Neural progenitor cell (in vitro differentiated cells): ENCODE results near the gene TIMM22. TPM values are rescaled to one million over a fixed set of nuclear protein-coding genes. Genes with fewer than 3 reads are reported as not detected.

Experiments used
- DNase-seq: peaks from one replicate; pipeline ENCODE4 v3.0.0-alpha.2; 2016; ENCODE audit warnings: low spot score
- H2AFZ ChIP-seq: fragments of 200-600 bp; sonication (generic); replicated peaks from 2 replicates; pipeline ENCODE4 v1.6.1; 2016; ENCODE audit warnings: antibody characterized with exemption
- H3F3A ChIP-seq: fragments of 200-600 bp; sonication (generic); 2 replicates; pipeline ENCODE4 v1.6.1; 2016; ENCODE audit warnings: antibody characterized with exemption, low read depth
- H3K27ac ChIP-seq: fragments of 200-600 bp; sonication (generic); 2 replicates; pipeline ENCODE4 v1.5.1; 2016; ENCODE audit warnings: mild to moderate bottlenecking
- H3K27me3 ChIP-seq: fragments of 200-600 bp; sonication (generic); 2 replicates; pipeline ENCODE4 v1.6.1; 2016; ENCODE audit warnings: mild to moderate bottlenecking, moderate library complexity
- H3K36me3 ChIP-seq: fragments of 200-600 bp; sonication (generic); 2 replicates; pipeline ENCODE4 v1.5.1; 2016
- H3K4me1 ChIP-seq: fragments of 200-600 bp; sonication (generic); 2 replicates; pipeline ENCODE4 v1.6.1; 2016; ENCODE audit warnings: mixed run types
- H3K4me2 ChIP-seq: fragments of 200-600 bp; sonication (generic); 2 replicates; pipeline ENCODE4 v1.6.1; 2016
- H3K4me3 ChIP-seq: fragments of 200-600 bp; sonication (generic); 2 replicates; pipeline ENCODE4 v1.5.1; 2016
- H3K79me2 ChIP-seq: fragments of 200-600 bp; sonication (generic); 2 replicates; pipeline ENCODE4 v1.6.1; 2016; ENCODE audit warnings: low read depth
- H3K9ac ChIP-seq: fragments of 200-600 bp; sonication (generic); 2 replicates; pipeline ENCODE4 v1.6.1; 2016
- H3K9me3 ChIP-seq: fragments of 200-600 bp; sonication (generic); 2 replicates; pipeline ENCODE4 v1.5.1; 2016; ENCODE audit warnings: low read depth
- H4K20me1 ChIP-seq: fragments of 200-600 bp; sonication (generic); 2 replicates; pipeline ENCODE4 v1.6.1; 2016; ENCODE audit warnings: low read depth
- H3K27ac Mint-ChIP-seq: 3 replicates; pipeline ENCODE4 v1.8.0; 2021; ENCODE audit warnings: mixed read lengths
- H3K27me3 Mint-ChIP-seq: 2 replicates; pipeline ENCODE4 v1.8.0; 2022; ENCODE audit warnings: low read depth, mild to moderate bottlenecking, inconsistent platforms, moderate library complexity, mixed read lengths; ENCODE audit not compliant: insufficient read depth
- H3K36me3 Mint-ChIP-seq: 3 replicates; pipeline ENCODE4 v1.8.0; 2021; ENCODE audit warnings: mixed read lengths
- H3K4me1 Mint-ChIP-seq: 3 replicates; pipeline ENCODE4 v1.8.0; 2021; ENCODE audit warnings: mixed read lengths
- H3K4me3 Mint-ChIP-seq: 3 replicates; pipeline ENCODE4 v1.8.0; 2021; ENCODE audit warnings: mild to moderate bottlenecking, moderate library complexity, mixed read lengths
- H3K9me3 Mint-ChIP-seq: 3 replicates; pipeline ENCODE4 v1.8.0; 2020; ENCODE audit warnings: mixed read lengths
- CTCF ChIP-seq: fragments of 200-600 bp; sonication (generic); IDR thresholded peaks from 2 replicates; pipeline ENCODE4 v1.5.1; 2017; ENCODE audit warnings: antibody characterized with exemption, mild to moderate bottlenecking
- EZH2 ChIP-seq: fragments of 200-600 bp; sonication (generic); IDR thresholded peaks from 2 replicates; pipeline ENCODE4 v1.6.1; 2017; ENCODE audit warnings: antibody characterized with exemption, mild to moderate bottlenecking, moderate library complexity
- EZH2phosphoT487 ChIP-seq: fragments of 200-600 bp; sonication (generic); IDR thresholded peaks from 2 replicates; pipeline ENCODE4 v1.6.1; 2017; ENCODE audit warnings: antibody characterized with exemption
- total RNA-seq: library from RNA; depleted of rRNA; stranded (reverse); fragments of >200 nt; gene quantifications from 2 replicates; pipeline ENCODE4 v1.2.3, GENCODE V29; 2015; ENCODE audit warnings: low replicate concordance

The TIMM22 gene
- total RNA-seq, 1 donor from 2014 or later, result 11.7 TPM

GRCh38 chr17:1029922-1030644, 33.2 kb downstream of the TIMM22 start:
- Mint-ChIP-seq H3K27ac (no peak overlapping the region), H3K4me1 (peaks cover 31% of the 10 kb centered on the region), H3K27me3 (peaks cover 2% of the 10 kb centered on the region), H3K4me3 (no peak overlapping the region), H3K9me3 (no peaks in the 10 kb centered on the region), H3K36me3 (peaks cover 4% of the 10 kb centered on the region)
- H3F3A ChIP-seq, result peaks cover 8% of the 10 kb centered on the region
- peaks cover 27% of the 10 kb centered on the region for H3K27me3 ChIP-seq
- no peak for DNase-seq
- peaks cover 5% of the 10 kb centered on the region for H3K4me1 ChIP-seq
- H4K20me1 ChIP-seq, result peaks cover 26% of the 10 kb centered on the region
- no peak overlapping the region for H3K4me2 ChIP-seq
- H3K9me3 ChIP-seq, result no peaks in the 10 kb centered on the region
- H3K4me3 ChIP-seq, result no peak overlapping the region
- H2AFZ ChIP-seq, result no peak overlapping the region
- H3K9ac ChIP-seq, result no peak overlapping the region
- H3K36me3 ChIP-seq, result no peaks in the 10 kb centered on the region
- H3K79me2 ChIP-seq, result no peaks in the 10 kb centered on the region
- H3K27ac ChIP-seq, result no peak overlapping the region
- no peak for TF ChIP-seq EZH2phosphoT487
- TF ChIP-seq EZH2, result no peak

- TF ChIP-seq EZH2, result no peak
- TF ChIP-seq CTCF, result no peak
- no peak for TF ChIP-seq EZH2phosphoT487
- no peak overlapping the region for H3K27ac ChIP-seq
Observed at GRCh38 chr17:1030684-1031532, 34.0 kb downstream of the TIMM22 start.

GRCh38 chr17:1031711-1032110, 34.8 kb downstream of the TIMM22 start:
- Histone ChIP-seq H3K4me2 (peak overlapping the region; percentile 92), H3K36me3 (no peaks in the 10 kb centered on the region), H3K27me3 (peaks cover 27% of the 10 kb centered on the region), H3K9ac (no peak overlapping the region), H3F3A (peaks cover 8% of the 10 kb centered on the region), H3K79me2 (no peaks in the 10 kb centered on the region), H4K20me1 (peaks cover 33% of the 10 kb centered on the region), H3K27ac (no peak overlapping the region), H3K4me1 (peaks cover 10% of the 10 kb centered on the region), H2AFZ (no peak overlapping the region), H3K4me3 (peak overlapping the region; percentile 48), H3K9me3 (no peaks in the 10 kb centered on the region)
- Mint-ChIP-seq H3K27ac (no peak overlapping the region), H3K9me3 (no peaks in the 10 kb centered on the region), H3K36me3 (no peaks in the 10 kb centered on the region), H3K4me1 (peaks cover 31% of the 10 kb centered on the region), H3K27me3 (peaks cover 3% of the 10 kb centered on the region), H3K4me3 (no peak overlapping the region)
- peak; percentile 38 for TF ChIP-seq EZH2phosphoT487
- no peak for TF ChIP-seq EZH2
- no peak for TF ChIP-seq CTCF
- peak; percentile 83 for DNase-seq

More at GRCh38 chr17:1030684-1031532, 34.0 kb downstream of the TIMM22 start:
- H3K4me1 Mint-ChIP-seq, result peaks cover 28% of the 10 kb centered on the region
- Histone ChIP-seq H3K9me3 (no peaks in the 10 kb centered on the region), H3K79me2 (no peaks in the 10 kb centered on the region), H3K4me1 (peaks cover 9% of the 10 kb centered on the region), H4K20me1 (peaks cover 29% of the 10 kb centered on the region), H2AFZ (no peak overlapping the region), H3K36me3 (no peaks in the 10 kb centered on the region), H3K4me2 (peak overlapping the region; percentile 92), H3K9ac (no peak overlapping the region), H3F3A (peaks cover 8% of the 10 kb centered on the region), H3K27me3 (peaks cover 27% of the 10 kb centered on the region), H3K4me3 (peak overlapping the region; percentile 48)
- H3K36me3 Mint-ChIP-seq, result no peaks in the 10 kb centered on the region
- no peaks in the 10 kb centered on the region for H3K9me3 Mint-ChIP-seq
- H3K4me3 Mint-ChIP-seq, result peak overlapping the region; percentile 63
- peak; percentile 24 for DNase-seq
- H3K27ac Mint-ChIP-seq, result no peak overlapping the region
- peaks cover 3% of the 10 kb centered on the region for H3K27me3 Mint-ChIP-seq
